HUES6 (cell line): ENCODE results near the gene DIP2A.
"Not testable (repeated sequence)": the region's sequence is repeated elsewhere in the genome, so short reads cannot be mapped to it uniquely, and the experiment has no call there.

Experiments used
- H3K27ac ChIP-seq: 2 replicates; pipeline ENCODE4 v1.7.0; 2013; ENCODE audit warnings: low read depth, mild to moderate bottlenecking, low read length, inconsistent platforms
- H3K27me3 ChIP-seq: 2 replicates; pipeline ENCODE4 v1.6.1; 2013; ENCODE audit warnings: low read length; ENCODE audit not compliant: control insufficient read depth, insufficient read depth
- H3K36me3 ChIP-seq: 2 replicates; pipeline ENCODE4 v1.6.1; 2013; ENCODE audit warnings: low read length; ENCODE audit not compliant: control insufficient read depth, insufficient read depth
- H3K4me1 ChIP-seq: 2 replicates; pipeline ENCODE4 v1.6.1; 2013; ENCODE audit warnings: low read length; ENCODE audit not compliant: control insufficient read depth, insufficient read depth
- H3K4me3 ChIP-seq: 2 replicates; pipeline ENCODE4 v1.5.1; 2013; ENCODE audit warnings: low read depth, low read length
- H3K9ac ChIP-seq: one replicate; pipeline ENCODE4 v1.6.1; 2013; ENCODE audit warnings: mild to moderate bottlenecking, low read length
- H3K9me3 ChIP-seq: 2 replicates; pipeline ENCODE4 v1.6.1; 2013; ENCODE audit warnings: low read depth, low read length; ENCODE audit not compliant: control insufficient read depth, insufficient read depth

DIP2A gene

GRCh38 chr21:46426313-46427046 lies 32.2 kb upstream of the DIP2A start:
- no peaks in the 10 kb centered on the region for H3K27me3 ChIP-seq
- no peaks in the 10 kb centered on the region for H3K9me3 ChIP-seq
- no peak overlapping the region; the same call in 1 of the 2 replicates for H3K27ac ChIP-seq
- H3K4me1 ChIP-seq = peaks cover 5% of the 10 kb centered on the region; the same call in 1 of the 2 replicates
- peaks cover 62% of the 10 kb centered on the region for H3K36me3 ChIP-seq
- H3K4me3 ChIP-seq = no peak overlapping the region
- H3K9ac ChIP-seq = no peak overlapping the region

- H3K4me3 ChIP-seq = no peak overlapping the region
- peaks cover 5% of the 10 kb centered on the region; the same call in 1 of the 2 replicates for H3K4me1 ChIP-seq
- no peak overlapping the region for H3K27ac ChIP-seq
- H3K36me3 ChIP-seq = peaks cover 65% of the 10 kb centered on the region
- no peaks in the 10 kb centered on the region for H3K27me3 ChIP-seq
- H3K9ac ChIP-seq = no peak overlapping the region
- H3K9me3 ChIP-seq = no peaks in the 10 kb centered on the region
Measured at GRCh38 chr21:46427516-46427915, 31.2 kb upstream of the DIP2A start.

DNA sequence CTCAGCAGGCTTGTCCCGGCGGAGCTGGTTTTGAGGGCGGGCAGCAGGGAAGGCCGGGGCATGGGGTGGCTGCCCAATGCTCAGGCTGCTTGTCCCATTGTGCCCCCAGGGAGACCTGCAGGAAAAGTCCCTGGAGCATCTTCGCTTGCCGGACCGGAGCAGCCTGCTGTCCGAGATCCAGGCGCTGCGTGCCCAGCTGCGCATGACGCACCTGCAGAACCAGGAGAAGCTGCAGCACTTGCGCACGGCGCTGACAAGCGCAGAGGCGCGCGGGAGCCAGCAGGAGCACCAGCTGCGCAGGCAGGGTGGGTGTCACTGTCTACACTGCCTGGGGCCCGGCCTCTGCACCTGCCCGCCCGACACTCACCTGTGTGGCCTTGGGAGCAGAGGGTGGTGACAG lies 30.4 kb upstream of the DIP2A start:
- peaks cover 63% of the 10 kb centered on the region for H3K36me3 ChIP-seq
- H3K4me1 ChIP-seq = peaks cover 5% of the 10 kb centered on the region; the same call in 1 of the 2 replicates
- no peak overlapping the region for H3K4me3 ChIP-seq
- no peak overlapping the region for H3K9ac ChIP-seq
- no peak overlapping the region for H3K27ac ChIP-seq
- H3K27me3 ChIP-seq = no peaks in the 10 kb centered on the region
- H3K9me3 ChIP-seq = no peaks in the 10 kb centered on the region

DNA sequence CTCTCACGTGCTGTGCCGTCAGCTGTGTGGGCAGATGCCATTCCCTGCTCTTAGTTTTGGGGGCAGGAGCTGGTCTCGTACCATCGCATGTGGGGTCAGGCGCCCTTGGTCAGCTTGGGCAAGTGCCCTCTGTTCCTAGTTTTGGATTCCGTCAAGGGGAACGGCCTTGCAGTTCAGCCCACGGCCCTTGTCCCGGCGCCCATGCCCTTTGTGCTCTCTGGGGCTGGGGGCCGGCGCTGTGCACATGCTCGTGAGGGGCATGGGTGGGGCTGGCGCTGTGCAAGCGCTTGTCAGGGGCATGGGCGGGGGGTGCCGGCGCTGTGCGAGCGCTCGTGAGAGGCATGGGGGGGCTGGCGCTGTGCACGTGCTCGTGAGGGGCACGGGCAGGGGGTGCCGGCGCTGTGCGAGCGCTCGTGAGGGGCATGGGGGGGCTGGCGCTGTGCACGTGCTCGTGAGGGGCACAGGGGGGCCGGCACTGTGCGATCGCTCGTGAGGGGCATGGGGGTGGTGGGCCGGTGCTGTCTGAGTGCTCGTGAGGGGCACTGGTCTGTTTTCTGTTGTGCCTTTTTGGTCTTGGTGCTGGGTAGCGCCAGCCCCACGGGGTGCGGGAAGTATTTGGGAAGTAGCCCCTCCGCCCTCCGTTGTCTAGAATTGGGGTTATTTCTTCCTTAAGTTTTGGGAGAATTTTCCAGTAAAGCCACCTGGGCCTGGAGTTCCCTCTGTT lies 29.5 kb upstream of the DIP2A start:
- no peak overlapping the region for H3K9ac ChIP-seq
- H3K27ac ChIP-seq = no peak overlapping the region
- H3K4me3 ChIP-seq = no peak overlapping the region
- H3K9me3 ChIP-seq = no peaks in the 10 kb centered on the region
- peaks cover 64% of the 10 kb centered on the region for H3K36me3 ChIP-seq
- peaks cover 1% of the 10 kb centered on the region; the same call in 1 of the 2 replicates for H3K4me1 ChIP-seq
- H3K27me3 ChIP-seq = no peaks in the 10 kb centered on the region

GRCh38 chr21:46429754-46430681 lies 28.7 kb upstream of the DIP2A start:
- Histone ChIP-seq H3K4me1 (no peaks in the 10 kb centered on the region), H3K36me3 (peaks cover 71% of the 10 kb centered on the region), H3K4me3 (no peak overlapping the region), H3K9me3 (no peaks in the 10 kb centered on the region), H3K27ac (no peak overlapping the region), H3K27me3 (no peaks in the 10 kb centered on the region), H3K9ac (no peak overlapping the region)

GRCh38 chr21:46431448-46431847 lies 27.2 kb upstream of the DIP2A start:
- H3K27ac ChIP-seq = no peak overlapping the region
- no peaks in the 10 kb centered on the region for H3K27me3 ChIP-seq
- H3K9ac ChIP-seq = no peak overlapping the region
- H3K4me3 ChIP-seq = no peak overlapping the region
- no peaks in the 10 kb centered on the region for H3K9me3 ChIP-seq
- peaks cover 76% of the 10 kb centered on the region for H3K36me3 ChIP-seq
- no peaks in the 10 kb centered on the region for H3K4me1 ChIP-seq

DNA sequence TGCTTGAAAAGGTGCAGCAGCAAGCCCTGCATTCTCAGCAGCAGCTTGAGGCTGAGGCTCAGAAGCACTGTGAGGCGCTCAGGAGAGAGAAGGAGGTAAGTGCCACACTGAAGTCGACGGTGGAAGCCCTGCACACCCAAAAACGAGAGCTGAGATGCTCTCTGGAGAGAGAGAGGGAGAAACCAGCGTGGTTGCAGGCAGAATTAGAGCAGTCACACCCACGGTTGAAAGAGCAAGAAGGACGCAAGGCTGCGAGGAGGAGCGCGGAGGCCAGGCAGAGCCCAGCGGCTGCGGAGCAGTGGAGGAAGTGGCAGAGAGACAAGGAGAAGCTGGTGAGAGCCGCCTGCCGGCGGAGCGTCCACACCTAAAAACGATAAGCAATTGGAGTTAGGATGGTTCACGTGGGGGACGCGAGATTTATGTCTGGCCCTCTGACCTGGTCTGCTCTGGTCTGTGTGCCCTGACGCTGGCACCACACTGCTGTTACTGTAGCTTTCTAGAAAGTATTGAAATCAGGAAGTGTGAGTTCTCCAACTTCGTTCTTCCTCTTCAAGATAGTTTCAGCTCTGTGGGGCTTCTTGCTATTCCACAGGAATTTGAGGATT lies 26.7 kb upstream of the DIP2A start:
- no peaks in the 10 kb centered on the region for H3K9me3 ChIP-seq
- no peak overlapping the region for H3K4me3 ChIP-seq
- no peaks in the 10 kb centered on the region for H3K4me1 ChIP-seq
- no peak overlapping the region for H3K9ac ChIP-seq
- H3K36me3 ChIP-seq = peaks cover 78% of the 10 kb centered on the region
- H3K27me3 ChIP-seq = no peaks in the 10 kb centered on the region
- H3K27ac ChIP-seq = no peak overlapping the region

DNA sequence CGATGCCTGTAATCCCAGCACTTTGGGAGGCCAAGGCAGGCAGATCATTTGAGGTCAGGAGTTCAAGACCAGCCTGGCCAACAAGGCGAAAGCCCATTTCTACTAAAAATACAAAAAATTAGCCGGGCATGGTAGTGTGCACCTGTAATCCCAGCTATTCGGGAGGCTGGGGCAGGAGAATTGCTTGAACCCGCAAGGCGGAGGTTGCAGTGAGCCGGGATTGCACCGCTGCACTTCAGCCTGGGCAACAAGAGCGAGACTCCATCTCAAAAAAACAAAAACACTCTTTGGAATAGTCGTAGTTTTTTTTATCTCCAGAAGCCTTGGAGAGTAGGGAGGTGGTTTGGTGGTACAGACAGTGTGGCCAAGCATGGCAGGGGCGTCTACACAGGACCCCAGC lies 25.6 kb upstream of the DIP2A start:
- H3K4me3 ChIP-seq, H3K27me3 ChIP-seq, H3K9me3 ChIP-seq, H3K9ac ChIP-seq, H3K27ac ChIP-seq, H3K4me1 ChIP-seq: not testable (repeated sequence)
- H3K36me3 ChIP-seq = peaks cover 78% of the 10 kb centered on the region

GRCh38 chr21:46434322-46434958 lies 24.3 kb upstream of the DIP2A start:
- Histone ChIP-seq H3K9ac (no peak overlapping the region), H3K36me3 (peaks cover 75% of the 10 kb centered on the region), H3K27me3 (no peaks in the 10 kb centered on the region), H3K4me1 (no peaks in the 10 kb centered on the region), H3K9me3 (no peaks in the 10 kb centered on the region), H3K27ac (no peak overlapping the region), H3K4me3 (no peak overlapping the region)

- Histone ChIP-seq H3K4me3 (no peak overlapping the region), H3K27me3 (no peaks in the 10 kb centered on the region), H3K36me3 (peaks cover 75% of the 10 kb centered on the region), H3K4me1 (no peaks in the 10 kb centered on the region), H3K9ac (no peak overlapping the region), H3K9me3 (no peaks in the 10 kb centered on the region), H3K27ac (no peak overlapping the region)
Measured at GRCh38 chr21:46435786-46436227, 22.9 kb upstream of the DIP2A start.
